ENCODE measurements around the gene ABTB2.

Gene ABTB2

DNA sequence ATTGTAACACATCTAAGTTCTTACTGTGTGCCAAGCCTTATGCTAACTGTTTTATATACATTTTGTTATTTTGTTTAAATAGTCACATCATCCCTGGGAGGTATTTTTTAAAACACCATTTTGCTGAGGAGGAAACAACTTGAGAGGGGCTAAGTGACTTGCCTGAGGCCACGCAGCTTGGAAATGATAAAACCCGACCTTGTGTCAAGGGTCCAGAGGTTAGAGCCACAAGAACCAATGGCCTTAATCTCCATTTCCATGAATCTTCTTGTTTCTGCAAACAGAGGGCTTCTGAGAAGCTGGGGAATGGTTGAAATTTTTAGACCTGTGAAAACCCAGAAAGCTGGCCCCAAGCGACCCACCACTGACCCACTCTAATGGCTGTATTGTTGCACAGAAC lies 16.7 kb downstream of the ABTB2 start:
- no peak for DNase-seq

DNA sequence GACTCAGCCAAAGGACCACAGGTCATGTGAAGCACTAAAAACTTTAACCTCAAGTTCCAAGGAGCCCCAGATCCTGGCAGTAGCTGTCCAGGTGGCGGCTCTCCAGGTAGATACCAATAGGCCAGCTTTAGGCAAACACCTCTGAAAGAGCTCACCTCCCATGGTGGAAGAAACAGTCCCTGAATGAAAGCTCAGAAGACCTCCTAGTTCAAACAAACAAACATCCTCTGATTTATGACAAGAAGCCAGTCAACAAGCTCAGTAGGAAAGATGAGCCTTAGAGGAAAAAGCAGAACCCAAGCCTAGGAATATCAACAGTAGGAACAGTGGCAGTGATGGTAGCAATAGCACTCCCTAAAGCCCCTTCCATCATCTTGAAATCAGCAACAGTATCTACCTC lies 17.2 kb downstream of the ABTB2 start:
- DNase-seq, result no peak

DNA sequence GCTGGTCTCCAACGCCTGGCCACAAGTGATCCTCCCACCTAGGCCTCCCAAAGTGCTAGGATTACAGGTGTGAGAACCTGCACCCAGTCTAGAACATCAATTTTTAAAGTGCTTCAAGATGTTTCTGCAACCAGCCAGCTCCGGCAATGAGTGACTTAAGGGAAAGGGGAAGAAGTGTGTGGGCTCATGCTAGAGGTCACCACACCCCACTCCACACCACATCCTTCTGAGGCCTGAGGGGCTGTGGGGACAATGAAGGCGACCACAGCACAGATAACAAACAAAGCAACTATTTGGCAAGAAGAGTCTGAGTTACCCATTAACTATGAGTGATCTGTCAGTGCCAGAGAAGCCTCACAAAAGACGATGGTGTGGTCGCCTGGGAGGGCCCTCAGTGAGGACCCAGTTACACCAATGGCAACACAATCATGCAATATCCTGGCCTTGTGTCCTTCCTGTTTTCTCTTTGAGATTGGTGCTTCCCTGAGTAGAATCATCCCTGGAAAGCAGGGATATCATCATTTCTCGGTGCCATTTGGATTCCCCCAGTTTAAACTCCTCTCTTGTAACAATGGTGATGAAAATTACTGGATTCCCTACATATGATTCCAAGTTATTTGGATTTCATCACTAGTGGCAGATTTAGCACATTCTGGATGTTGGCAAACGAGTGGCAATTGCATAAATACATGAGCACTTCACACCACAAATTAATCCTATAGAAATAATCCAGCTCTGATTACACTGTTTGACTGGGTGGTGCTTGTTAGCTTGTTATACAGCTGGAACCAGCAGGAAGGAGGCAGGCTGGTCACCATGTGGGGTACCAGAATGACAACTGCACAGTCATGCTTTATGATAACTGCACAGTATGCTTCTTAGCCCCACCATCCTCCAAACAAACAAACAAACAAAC lies 18.4 kb downstream of the ABTB2 start:
- no peak for DNase-seq

DNA sequence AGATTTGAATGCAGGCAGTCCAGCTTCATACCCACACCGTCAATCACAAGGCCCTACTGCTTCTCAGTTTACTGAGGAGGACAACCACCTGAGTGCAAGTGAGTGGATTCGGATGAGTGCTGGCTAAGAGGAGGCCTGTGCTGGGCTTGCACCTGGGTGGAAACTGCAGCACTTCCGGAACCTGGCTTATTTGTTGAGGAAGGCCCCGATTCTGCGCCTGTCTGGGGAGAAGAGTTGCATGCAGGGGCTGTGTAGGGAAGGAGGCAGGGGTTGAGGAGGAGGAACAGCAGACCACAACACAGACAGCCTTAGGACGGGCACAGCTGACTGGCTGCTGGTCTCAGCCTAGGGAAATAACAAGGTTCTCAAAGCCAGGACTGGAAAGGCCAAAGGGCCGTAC lies 20.8 kb downstream of the ABTB2 start:
- DNase-seq, result no peak

DNA sequence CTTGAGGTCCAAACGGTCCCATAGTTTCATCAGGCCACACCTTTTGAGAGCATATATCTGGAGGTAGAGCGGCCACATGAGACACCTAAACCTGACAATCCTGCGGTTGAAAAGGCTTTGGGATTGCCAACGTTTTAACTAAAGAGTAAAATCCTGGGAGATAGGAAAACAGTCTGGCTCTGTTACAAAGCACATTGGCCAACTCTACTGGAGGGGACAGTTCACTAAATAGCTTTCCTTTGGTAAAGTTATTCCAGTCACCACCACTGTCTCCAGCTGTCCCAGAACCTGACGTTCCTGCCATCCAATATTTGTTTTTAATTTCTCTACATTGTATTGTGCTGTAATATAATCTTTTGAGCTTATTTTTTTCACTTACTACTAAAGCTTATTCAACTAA lies 22.0 kb downstream of the ABTB2 start:
- DNase-seq, result no peak

DNA sequence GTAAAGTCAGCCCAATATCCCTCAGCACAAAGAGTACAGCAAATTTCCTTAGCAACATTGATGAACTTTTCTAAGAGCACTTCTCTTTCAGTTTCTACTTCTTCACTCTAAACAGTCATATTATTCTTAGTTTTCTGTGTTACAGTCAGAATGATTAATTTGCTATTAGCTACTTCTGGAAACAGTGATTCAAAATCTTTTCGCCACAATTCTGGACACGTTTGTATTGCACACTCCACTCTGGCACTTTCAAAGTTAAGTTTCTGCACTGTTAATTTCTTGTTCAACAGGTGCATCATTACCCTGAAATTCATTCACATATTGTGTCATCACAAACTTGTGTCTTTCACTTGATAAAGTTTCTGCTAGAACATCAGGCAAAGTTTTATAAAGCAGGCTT lies 22.5 kb downstream of the ABTB2 start:
- no peak for DNase-seq

DNA sequence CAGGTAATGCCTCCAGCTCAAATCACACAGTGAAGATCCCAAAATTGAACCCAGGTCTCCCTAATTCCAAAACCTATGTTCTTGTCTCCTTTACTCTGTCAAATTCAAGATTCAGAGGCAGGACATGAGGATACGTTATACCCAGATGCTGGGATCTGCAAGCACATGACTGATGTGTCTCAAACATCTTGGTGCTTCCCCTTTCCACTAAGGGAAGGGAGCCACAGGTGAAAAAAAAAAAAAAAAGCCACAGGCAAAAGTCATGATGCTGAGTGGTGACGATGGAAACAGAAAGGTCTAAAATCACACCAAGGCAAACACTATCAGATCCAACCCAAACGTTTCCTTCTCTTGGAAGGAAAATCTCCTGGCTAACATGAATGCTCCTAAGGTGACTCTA lies 24.0 kb downstream of the ABTB2 start:
- no peak for DNase-seq

DNA sequence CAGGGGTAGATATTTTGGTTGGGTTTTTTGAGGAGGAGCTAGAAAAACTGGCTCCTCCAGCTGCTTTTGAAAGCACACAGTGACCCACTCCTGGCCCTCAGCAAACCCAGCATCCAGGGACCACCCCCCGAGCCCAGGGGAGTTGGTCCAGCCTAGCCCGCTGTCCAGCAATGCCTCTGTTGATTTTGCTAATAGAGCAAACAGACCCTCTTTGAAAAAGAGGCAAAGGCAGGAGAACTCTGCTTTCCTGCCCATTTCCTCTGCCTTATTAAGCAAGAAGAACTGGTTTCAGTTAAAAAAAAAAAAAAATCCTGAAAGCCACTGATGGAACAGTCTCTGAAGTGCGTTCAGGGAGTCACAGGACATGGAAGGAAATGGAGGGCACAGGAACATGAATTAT lies 25.3 kb downstream of the ABTB2 start:
- DNase-seq, result no peak

DNA sequence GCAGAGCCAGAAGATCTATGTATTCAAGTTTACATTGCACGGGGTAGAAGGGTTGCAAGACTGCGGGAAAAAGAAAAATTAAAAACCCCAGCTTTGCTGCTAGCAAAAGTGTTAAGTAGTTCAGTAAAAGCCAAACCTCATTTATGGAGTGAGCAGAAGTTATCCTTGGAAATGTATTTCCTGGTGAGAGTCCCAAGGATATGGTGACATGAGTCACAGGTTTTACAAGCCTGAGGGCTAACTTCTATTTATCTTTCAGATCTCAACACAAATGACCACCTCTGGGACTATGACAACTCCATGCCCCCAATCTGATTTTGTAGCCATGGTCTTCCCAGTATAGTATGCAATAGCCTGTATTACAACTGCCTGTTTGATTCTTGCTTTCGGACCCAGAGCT lies 26.1 kb downstream of the ABTB2 start:
- DNase-seq, result peak in 1 of 2 experiments; percentile 40

DNA sequence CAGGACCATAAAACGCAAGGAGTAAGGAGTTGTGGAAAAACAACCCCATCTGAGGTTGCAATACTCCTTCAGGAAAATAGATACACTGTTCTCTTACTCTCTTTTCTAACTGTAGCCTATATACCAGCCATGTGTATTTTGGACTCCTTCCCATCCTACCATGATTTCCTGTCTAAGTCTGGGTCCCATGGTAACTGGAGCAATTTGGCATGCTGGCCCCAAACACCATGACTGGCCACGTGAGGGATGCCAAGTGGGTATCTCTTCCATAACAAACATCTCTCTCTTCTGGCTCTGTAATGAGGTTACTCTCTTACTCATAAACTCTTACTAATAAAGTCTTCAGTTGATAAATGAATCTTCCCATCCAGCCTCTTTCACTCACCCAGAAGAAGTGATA lies 26.5 kb downstream of the ABTB2 start:
- peak in 1 of 2 experiments; percentile 59 for DNase-seq

DNA sequence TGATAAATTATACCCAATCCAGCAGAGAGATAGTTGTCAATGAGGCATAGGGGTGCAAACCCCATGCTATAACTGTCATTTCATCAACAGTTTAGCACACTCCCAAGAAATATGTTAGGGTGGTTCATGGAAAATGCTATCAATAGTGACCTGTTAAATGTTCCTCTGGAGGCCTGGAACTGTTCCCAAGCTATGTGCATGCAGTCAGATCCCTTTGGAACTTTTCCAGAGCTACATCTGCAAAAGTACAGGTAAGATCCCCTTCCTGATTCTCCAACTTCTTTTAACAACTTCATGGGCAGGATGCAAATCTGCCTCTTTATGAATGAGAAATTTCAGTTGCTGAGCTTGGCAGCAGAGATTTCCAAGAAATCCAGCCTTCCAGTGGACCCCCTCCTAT lies 27.2 kb downstream of the ABTB2 start:
- no peak for DNase-seq

DNA sequence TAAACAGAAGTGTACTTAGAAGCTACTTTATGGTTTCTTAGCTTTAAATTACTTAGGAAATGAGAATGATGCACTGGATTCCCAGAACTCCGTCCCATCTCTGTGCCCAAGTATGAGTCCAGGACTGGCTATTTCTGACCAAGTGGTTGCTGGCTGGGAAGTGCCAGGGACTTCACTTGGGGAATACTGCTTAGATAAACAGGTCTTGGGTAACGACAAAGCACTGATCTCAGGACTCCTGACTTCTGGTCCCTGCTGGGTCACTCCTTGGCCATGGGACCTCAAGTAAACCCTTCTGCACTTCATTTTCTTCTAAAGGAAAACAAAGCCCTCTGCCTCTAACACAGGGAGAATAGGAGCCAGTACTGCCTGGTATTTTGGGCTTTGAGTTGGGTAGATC lies 27.9 kb downstream of the ABTB2 start:
- DNase-seq, result no peak

DNA sequence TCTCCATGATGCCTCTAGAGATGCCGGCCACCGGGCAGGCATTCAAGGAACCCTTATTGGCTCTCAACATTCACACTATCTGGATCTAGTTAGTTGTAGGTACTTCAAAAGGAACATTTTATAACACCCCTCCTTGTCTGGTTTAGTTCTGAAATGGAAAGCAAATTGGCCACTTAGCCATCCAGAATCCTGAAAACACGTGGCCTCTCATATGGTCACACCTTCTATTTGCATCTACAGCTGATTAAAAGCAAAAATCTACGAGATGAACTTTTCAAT lies 29.2 kb downstream of the ABTB2 start:
- no peak for DNase-seq

DNA sequence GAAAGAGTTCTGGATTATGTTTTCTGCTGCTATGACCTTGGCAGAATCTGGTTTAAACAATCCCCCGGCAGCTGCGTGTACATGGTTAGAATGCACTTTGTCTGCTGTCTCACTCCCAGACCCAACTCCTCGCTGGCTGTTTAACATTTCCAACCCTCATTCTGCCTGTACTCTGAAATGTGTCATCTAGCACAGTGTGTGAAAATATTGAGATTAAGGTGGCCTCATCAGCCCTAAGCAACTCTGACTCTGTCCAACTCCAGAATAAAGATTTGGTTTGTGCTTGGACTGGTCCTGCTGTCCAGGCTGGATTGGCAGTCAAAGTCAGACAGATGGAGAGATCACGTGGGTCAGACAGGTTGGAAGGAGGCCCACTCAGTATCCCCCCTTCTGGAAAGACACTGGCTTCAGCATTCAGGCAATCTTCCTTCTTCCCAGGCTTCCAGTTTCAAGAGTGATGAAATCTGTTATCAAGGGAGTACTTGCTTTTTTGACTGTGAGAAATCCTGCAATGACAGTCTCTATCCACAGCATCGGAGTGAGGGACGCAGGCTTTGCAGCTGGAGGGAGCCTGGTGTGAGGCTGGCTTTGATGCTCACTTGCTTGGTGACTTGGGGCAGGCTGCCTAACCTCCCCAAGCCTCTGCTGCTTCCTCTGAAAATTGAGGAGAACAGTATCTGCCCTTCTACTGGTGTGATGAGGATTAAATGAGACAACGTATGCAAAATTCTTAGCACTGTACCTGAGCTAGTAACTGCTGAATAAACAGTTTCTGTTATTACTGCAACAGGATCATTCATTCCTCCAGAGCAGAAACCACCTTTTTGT lies 29.8 kb downstream of the ABTB2 start:
- DNase-seq, result no peak

DNA sequence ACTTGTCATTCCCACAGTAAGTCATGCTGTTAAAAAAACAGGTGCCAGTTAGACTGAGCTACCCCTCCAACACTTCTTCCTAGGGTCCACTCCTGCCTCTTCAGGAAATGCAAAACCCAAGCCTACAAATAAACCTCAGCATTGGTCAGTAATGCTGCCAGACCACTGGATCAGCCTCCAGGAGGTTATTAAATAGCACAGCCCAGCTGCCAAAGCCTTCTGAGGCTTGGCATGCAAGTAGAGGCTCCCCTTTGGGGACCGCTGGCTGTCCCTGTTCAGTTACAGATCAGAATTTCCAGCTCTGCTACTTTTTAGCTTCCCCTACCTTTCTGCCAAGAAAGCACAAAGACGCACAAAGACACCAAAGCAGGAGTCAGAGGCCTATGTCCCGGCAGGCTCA lies 33.3 kb downstream of the ABTB2 start:
- DNase-seq, result no peak

DNA sequence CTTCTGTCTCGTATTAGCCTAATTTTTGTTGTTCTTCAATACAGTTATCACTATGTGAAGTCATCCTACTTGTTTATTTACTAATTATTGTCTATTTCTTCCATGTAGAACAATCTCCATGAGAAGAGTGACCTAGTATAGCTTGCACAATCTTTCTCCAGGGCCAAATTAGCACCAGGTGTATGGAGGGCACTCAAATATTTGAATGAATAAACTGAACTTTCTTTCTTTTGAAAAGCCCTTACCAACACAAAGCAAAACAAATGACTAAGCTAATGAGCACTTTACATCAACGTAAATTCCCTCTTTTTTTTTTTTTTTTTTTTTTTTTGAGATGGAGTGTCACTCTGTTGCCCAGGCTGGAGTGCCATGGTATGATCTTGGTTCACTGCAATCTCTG lies 34.2 kb downstream of the ABTB2 start:
- DNase-seq, result no peak

DNA sequence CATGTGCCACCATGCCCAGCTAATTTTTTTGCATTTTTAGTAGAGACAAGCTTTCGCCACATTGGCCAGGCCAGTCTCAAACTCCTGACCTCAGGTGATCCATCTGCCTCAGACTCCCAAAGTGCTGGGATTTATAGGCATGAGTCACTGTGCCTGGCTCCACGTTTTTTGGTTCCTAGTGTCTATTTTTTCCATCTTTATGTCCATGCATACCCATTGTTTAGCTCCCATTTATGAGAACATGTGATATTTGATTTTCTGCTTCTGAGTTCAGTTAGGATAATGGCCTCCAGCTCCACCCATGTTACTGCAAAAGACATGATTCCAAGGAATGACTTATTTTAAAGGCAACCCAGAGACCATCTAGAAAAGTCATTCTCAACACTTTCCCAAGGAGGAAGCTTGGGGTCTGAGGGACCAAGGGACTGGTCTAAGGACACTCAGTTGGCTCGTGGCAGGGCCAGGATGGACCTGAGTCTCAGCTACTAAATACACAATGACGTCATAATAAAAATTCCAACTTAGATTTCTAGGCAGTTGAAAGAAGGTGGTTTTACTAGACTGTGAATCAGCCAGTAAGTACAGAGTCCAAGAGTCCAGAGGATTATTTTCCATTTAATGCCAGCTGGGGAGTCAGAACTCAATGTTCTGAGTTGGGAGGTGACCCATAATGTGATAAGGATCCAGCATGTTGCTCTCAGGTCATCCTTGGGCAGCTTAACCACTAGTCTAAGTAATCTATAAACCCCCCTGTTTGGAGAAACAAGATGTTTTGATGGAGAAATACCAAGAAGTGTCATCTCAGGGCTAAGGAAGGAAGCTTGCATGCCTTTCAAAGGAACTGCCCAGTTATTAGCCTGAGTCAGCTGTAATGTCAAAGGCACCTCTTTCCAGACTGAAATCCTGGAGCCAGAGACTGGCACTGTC lies 39.4 kb downstream of the ABTB2 start:
- DNase-seq, result no peak

DNA sequence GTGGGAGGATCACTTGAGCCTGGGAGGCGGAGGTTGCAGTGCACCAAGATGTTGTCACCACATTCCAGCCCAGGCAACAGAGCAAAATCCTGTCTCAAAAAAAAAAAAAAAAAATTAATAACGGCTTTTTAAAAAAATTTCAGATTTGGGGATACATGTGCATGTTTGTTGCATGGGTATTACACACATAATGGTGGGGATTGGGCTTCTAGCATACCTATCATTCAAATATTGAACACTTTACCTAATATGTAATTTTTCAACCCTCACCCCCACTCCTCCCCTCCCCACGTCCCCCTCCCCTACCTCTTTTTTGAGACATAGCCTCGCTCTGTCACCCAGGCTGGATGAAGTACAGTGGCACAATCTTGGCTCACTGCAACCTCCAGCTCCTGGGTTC lies 40.1 kb downstream of the ABTB2 start:
- no peak for DNase-seq

DNA sequence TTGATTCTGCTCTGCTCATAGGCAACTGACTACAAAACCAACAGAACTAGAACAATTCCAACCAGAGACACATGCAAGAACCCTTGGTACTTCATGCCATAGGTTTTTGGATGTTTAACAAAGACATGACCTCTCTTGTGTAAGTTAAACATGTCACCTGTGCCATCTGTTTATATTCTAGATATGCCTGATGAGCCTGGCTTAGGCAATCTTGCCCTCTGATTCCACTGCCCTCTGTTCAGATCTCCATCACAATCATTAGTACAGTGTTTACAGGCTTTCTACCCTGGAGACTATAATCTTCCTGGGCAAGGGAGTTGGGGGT lies 40.8 kb downstream of the ABTB2 start:
- no peak for DNase-seq

DNA sequence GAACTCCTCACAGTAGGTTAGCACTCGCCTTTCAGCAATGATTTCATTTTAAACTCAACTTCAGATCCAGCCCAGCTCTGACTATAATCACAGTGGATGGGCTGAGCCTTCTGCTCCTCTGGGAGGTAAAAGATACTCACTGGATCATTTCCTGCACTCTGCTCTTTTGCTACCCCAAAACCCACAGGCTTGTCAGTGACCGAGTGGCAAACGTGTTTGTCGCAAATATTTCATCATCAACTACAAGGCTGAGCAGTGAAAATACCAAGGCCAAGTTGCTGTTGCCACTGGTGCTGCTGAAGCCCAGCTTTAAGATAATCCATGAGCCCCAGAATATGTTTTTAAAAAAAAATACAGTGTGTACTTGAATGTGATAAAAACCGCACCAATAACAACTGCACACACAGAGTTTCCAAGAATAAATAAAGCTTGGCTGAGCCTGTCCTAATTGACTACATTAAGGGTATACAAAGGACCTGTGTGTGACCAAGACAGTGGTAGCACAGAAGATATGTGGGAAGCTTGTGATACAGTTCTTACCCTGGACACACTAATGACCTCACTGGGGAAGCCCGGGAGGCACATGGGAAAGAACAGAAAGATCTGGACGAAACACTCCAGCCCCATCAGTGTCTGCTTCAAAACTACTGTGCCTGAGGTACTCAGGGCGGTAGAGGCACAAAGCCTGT lies 41.3 kb downstream of the ABTB2 start:
- DNase-seq, result no peak

DNA sequence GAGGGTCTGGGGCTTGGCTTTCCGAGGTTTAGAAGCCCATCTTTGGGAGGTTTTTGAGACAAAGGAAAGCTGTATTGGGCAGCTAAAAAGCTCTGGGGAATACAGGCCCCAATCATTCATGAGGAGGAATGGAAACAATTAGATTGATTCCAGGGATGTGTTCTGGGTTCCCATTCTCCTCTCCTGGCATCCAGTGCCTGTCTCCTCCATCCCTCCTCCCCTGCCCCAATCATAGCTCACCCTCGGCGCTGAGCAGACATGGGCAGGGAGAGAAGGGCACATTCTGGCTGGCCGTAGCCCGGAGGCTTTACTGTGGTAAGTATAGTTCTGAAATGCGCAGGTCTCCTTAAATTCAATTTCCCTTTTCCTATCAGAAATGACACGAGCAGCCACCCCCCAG lies 42.4 kb downstream of the ABTB2 start:
- DNase-seq, result no peak

DNA sequence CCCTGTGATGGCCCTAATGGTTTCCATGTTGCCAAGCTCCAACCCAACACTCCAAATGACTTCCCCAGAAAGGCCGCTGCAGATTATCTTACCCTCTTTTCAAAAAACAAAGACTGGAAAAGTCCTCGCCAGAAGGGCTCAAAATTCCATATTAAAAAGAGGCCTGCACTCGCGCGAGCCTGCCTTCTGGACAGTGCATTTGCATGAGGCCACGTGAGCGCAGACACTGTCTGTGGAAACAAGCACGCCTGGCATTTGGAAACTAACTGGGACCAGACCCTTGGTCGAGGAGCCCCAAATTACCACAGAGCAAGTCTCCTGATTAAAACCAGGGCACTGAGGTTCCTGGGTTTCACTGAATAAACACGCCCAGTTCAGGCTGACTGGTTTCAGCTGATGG lies 42.9 kb downstream of the ABTB2 start:
- no peak for DNase-seq

DNA sequence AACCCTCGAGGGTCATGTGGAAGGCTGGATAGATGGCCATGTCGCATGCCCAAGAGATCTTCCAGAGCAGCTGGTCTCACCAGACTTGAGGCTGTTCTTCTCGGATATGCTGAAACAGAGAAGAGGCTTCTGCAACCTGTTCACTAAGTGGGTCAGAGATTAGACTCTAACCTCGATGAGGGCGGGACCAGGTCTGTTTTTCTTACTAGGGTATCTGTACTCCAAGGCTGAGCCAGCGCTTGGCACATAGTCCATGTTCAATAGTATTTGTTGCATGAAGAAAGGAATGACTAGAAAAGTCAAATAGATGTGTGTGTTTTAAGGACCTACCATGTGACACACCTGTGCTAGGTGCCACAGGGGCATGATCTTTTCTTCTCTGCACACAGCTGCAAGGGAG lies 43.6 kb downstream of the ABTB2 start:
- DNase-seq, result no peak

Measured in SW 1271 (cell line).